OCI-LY7 (cell line): ENCODE results near the gene SRGAP3.

ENCODE experiments used
- EZH2phosphoT487 ChIP-seq: fragments of 200-600 bp; sonication (generic); IDR thresholded peaks from 2 replicates; pipeline ENCODE4 v1.6.1; 2018; ENCODE audit warnings: low read depth, borderline replicate concordance, mild to moderate bottlenecking, mixed run types, antibody characterized with exemption, low read length, moderate library complexity, mixed read lengths
- TF ChIP-seq, protein P1 (sequence below): fragments of 200-600 bp; sonication (generic); conservative IDR thresholded peaks from 2 replicates; pipeline ENCODE4 v1.5.1; 2014; ENCODE audit warnings: mild to moderate bottlenecking, antibody characterized with exemption, low read length, moderate library complexity, mixed read lengths

DNA sequence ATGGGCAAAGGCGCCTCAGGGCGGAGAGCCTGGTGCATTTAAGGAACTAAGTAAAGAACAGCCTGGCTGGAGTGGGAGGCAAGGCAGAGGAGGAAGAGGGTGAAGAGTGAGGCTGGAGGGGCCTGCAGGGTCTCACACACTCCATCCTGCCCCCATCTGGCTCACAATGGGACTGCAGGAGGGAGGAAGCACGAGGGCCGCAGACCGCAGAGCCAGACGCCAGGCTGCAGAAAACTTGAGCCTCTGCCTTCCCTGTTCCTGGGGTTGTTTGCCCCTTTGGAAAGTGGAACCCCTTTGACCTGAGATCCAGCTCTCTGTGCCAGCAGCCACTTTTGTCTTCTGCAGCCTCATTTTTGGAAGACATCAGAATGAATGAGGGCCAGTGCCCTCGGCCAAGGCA, 138.0 kb downstream of the SRGAP3 start:
- TF ChIP-seq, protein P1, sequence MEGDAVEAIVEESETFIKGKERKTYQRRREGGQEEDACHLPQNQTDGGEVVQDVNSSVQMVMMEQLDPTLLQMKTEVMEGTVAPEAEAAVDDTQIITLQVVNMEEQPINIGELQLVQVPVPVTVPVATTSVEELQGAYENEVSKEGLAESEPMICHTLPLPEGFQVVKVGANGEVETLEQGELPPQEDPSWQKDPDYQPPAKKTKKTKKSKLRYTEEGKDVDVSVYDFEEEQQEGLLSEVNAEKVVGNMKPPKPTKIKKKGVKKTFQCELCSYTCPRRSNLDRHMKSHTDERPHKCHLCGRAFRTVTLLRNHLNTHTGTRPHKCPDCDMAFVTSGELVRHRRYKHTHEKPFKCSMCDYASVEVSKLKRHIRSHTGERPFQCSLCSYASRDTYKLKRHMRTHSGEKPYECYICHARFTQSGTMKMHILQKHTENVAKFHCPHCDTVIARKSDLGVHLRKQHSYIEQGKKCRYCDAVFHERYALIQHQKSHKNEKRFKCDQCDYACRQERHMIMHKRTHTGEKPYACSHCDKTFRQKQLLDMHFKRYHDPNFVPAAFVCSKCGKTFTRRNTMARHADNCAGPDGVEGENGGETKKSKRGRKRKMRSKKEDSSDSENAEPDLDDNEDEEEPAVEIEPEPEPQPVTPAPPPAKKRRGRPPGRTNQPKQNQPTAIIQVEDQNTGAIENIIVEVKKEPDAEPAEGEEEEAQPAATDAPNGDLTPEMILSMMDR = peak; percentile 34; the same call in 1 of the 2 replicates
- TF ChIP-seq EZH2phosphoT487 = no peak
